DMS53 treated with DMSO at 0.1 percent for 48 hours (cell line): ENCODE data around the gene TLX2.
"Not testable (repeated sequence)": the region's sequence is repeated elsewhere in the genome, so short reads cannot be mapped to it uniquely, and the experiment has no call there.

Experiments used
- DNase-seq: peaks from one replicate; lab custom pipeline; 2025; ENCODE audit not compliant: unreplicated experiment; lab: John Stamatoyannopoulos, UW

Gene TLX2

DNA sequence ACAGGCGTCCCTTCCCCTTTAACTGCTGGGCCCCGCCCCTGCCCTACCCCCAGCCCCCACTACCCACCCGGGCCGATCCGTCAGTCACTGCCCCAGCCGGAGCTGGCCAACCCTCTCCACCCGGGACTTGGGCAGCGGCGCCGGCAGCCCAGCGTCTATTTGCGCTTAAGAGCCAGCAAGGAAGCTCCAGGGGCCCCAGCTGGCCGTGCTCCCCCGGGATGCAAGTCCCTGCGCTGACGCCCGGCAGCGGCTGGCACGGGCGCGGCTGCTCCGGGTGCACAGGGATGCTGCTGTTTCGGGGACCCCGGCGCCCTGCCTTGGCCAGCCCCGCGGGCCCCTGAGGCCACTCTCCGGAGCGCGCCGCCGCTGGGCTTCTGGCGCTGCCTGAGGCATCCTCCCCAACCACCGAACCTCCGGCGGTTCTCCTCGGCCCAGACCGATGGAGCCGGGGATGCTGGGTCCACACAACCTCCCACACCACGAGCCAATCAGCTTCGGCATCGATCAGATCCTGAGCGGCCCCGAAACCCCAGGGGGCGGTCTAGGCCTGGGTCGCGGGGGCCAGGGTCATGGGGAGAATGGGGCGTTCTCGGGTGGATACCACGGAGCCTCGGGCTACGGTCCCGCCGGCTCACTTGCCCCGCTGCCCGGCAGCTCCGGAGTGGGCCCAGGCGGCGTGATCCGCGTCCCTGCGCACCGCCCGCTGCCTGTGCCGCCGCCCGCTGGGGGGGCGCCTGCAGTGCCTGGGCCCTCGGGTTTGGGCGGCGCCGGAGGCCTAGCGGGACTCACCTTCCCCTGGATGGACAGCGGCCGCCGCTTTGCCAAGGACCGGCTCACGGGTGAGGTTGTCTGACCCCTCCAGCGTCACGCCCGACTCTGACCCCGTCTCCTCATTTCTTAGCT, at the start of gene TLX2:
TLX2 (plus strand) TSS at position 83 of the 903 bp plus-strand sequence; CDS start at position 440, 357 bp downstream.
- DNase-seq = no peak

DNA sequence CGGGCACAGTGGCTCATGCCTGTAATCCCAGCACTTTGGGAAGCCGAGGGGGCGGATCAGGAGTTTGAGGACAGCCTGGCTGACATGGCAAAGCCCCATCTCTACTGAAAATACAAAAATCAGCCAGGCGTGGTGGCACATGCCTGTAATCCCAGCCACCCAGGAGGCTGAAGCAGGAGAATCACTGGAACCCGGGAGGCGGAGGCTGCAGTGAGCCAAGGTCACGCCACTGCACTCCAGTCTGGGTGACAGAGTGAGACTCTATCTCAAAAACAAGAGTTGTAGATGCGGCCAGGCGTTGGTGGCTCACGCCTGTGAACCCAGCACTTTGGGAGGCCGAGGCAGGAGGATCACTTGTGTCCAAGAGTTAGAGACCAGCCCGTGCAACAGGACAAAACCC, 43.5 kb upstream of the TLX2 start:
- DNase-seq = not testable (repeated sequence)

DNA sequence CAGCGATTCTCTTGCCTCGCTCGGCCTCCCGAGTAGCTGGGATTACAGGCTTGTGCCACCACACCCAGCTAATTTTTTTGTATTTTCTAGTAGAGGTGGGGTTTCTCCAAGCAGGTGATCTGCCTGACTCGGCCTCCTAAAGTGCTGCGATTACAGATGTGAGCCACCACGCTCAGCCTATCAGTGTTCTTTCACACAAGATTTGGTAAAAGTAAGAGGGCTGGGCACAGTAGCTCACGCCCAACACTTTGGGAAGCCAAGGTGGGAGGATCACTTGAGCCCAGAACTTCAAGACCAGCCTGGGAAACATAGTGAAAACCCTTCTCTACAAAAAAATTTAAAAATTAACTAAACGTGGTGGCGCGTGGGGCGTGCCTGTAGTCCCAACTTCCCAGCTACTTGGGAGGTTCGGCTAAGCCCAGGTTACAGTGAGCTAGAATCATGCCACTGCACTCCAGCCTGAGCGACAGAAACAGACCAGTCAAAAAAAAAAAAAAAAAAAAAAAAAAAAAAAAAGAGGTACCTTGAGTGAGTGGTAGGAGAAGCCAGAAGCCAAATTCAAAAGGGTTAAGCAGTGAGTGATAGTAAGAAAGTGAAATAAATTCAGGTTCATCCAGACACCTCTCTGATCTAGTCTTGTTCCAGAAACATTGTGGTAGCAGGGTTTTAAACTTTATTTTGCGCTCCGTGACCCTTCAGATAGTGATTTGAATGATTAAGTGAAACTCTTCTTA, 42.8 kb upstream of the TLX2 start:
- no peak for DNase-seq

DNA sequence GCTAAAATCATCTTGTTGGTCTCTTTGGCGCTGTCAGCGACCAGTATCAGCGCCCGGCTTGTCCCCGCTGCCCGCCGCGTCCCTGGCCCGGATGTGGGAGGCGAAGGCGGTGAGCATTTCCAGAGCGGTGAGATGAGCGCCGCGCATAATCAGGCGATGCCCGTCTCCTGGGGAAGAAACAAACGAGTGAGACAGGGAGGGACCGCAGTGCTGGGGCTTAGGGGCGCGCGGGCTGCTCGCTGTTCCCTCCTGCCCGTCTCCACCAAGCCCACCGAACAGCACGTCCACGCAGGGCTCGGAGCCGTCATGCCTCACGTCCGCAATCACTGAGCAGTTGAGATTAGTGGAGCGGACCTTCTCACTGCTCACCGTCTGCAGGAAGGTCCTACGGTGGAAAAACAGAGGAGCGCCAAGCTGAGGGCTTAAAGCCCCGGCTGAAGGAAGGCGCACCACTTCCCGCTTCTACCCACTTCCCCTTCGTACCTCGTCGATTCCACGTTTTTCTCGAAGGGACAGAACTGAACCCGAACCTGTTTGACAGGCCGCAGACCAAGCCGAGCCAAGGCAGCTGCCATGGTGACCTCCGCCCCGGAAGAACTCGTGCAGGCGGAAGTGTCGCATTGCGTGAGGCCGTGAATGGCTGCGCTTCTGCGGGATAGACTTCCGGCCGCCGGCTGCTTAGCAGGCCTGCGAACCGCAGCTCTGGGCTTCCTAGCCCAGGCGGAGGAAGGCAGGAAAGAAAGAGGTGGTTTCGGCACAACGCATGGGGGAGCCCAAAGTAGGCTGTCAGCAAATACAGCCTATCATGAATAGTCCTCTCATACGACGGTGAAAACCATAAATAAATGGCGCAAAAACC, 41.9 kb upstream of the TLX2 start, which contains the start of gene MRPL53:
MRPL53 (minus strand) TSS at position 595 of the 859 bp plus-strand sequence; CDS start at position 575, 20 bp downstream.
- peak; percentile 87 for DNase-seq

DNA sequence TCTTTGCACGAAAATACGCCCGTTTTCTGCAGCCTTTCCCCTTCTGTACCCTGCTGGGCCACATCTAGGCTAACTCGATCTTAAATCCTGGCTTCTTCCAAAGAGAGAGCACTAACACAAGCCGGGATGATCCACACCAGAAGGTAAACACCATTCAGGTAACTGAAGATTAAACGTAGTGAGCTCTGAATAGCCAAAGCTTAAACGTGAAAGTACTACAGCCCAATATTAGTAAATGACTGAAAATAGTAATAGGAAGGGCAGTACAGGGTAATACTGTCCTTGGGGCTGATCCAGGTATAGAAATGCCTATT, 41.3 kb upstream of the TLX2 start:
- no peak for DNase-seq

DNA sequence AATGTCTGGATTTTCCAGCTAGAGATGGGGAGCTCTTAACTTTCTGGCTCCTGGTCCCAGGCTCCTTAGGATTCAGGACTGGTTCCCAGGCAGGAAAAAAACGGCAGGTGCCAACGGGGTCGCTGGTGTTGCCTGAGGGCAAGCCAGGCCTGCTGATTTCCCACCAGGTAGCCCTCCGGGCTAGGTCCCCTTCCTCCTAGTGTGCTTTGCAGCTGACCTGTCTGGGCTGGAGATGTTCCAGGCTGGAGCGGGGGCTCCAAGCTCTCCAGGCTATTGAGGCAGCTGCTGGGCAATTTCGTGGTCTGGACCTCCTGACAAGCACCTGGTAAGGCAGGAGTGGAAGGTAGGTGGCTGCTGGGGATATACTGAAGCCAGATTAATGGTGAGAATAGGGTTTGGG, 39.8 kb upstream of the TLX2 start:
- no peak for DNase-seq

DNA sequence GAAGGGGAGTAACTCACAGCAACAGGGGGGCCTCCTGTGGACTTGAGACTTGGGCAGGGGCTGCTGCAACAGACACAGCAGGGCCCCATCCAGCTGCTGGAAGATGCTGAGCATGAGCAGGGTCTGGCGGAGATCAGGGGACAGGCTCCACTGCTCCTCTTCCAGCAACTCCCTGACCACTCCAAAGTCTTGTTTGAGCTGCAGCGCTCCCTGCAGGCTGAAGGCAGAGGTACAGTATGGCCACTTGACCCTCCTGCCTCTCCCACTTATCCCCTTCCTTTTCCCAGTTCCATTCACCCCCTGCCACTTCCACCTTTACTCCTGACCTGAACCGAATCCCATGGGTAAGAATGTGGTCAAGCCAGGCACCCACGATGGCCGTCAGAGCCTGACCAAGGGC, 39.4 kb upstream of the TLX2 start:
- no peak for DNase-seq

DNA sequence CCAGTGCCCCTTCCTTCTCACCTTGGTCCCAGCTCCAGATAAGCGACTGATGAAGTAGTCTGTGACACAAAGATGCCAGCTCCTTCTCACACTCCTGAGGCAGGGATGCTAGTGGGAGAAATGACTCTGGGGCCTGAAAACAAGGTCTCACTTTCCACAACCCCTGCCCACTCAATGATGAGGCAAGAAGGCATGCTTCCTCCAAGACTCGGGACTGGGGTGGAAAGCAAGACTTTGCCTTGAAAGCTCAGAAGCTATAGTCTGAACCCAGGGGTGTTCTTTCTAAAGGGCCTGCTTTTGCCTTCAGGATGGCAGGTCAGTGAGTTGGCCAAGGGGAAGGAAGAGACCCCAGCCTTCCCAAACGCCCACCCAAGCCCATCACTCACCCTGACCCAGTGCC, 32.8 kb upstream of the TLX2 start:
- no peak for DNase-seq

DNA sequence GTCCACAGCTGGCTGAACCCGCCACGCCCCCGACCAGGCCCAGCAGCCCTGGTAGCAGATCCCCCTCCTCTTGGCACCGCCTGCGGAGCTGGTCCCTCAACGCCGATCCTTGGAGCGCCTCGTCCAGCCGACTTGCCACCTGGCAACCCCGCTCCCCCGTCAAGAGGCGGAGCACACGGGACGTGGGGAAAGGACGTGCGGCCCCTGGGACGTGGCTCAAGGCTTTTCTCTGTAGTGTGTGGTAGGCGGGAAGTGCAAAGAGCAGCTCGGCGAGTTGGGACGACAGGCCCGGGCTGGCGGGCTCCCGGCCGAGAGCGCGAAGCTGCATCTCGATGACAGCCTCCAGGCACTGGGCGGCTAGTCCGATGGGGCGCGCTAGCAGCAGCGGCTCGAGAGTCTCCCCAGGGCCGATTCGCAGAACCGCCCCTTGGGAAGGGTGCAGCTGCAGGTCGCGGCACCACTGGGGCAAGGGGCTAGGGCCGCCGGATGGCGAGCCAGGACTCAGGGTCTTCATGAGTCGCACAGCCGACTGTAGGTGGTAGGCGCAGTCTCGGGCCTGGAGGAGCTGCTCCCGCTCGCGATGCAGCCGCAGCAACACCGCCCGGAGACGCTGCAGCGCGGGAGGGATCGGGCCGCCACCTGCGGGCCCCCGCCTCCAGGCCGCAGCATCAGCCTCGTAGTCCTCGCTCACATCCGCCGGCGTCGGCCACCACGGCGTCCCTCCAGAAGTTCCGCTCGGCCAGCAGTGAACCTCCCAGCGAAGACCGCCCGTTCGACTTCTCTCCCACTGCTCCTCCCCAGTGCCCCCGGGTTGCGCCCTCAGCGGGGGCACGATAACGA, 32.1 kb upstream of the TLX2 start:
- DNase-seq = no peak

DNA sequence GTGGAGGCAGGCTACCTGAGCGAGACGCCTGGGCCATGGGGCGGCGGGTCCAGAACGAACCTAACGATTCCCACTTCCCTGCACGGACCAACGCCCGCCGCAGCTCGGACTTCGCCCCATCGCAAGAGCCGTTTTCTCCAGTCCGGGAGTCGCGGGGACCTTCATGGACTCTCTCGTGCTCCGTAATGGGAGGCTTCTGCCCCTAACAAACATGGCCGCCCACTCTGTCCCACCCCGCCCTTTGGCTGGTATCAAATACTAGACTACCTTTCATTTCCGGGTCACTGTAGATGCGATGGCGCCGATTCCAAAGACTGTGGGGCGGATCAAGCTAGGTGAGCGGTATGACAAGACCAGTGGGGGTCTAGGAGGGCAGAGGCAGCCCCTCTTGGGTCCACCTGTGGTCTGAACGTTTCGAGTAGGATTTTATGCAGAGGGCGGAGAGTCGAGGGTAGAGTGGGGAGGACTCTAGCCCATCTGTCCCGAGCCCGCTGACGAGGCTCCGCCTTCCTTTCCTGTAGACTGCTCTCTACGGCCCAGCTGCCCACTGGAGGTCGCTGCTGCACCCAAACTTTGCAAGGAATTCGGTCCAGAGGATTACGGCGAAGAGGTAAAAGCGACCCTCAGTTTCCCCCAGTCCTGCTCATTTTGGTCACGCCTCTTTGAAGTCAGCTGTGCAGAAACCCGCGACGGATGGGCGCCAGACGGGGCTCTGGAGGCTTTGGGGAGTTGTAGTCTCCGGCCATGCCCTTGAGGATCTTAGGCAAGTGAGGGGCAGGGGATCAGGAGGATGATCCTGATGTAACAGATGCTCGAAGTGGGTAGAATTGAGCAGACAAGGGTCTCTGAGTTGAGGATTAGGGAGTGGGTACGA, 31.2 kb upstream of the TLX2 start, which contains the start of the genes CCDC142 and TTC31:
CCDC142 (minus strand) TSS at position 198 of the 874 bp plus-strand sequence; CDS start at position 37, 161 bp downstream.
TTC31 (plus strand) TSS at position 281 of the 874 bp plus-strand sequence; CDS start at position 296, 15 bp downstream.
- DNase-seq = peak; percentile 95

DNA sequence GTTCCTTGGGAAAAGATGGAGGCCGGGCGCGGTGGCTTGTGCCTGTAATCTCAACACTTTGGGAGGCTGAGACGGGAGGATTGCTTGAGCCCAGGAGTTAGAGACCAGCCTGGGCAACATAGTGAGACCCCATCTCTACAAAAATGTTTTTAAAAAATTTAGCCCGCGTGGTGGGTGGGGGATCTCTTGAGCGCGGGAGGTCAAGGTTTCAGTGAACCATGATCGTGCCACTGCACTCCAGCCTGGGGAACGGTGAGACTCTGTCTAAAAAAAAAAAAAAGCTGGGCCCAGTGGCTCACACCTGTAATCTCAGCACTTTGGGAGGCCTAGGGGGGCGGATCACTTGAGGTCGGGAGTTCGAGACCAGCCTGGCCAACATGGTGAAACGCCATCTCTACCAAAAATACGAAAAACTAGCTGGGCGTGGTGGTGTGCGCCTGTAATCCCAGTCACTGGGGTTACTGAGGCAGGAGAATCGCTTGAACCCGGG, 30.5 kb upstream of the TLX2 start:
- not testable (repeated sequence) for DNase-seq

DNA sequence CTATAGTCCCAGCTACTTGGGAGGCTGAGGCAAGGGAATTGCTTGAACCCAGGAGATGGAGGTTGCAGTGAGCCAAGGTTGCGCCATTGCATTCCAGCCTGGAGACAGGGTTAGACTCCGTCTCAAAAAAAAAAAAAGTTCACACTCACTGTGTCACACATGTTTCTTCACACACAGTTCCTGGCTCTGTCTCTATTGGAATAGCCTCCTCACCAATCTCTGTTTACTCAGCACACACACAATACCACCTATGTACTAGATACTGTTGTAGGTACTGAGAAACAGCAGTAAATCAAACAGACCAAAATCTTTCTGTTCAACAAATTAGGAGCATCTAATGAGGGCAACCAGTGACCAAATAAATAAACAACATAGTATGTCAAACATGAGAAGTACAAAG, 28.1 kb upstream of the TLX2 start:
- DNase-seq = no peak

DNA sequence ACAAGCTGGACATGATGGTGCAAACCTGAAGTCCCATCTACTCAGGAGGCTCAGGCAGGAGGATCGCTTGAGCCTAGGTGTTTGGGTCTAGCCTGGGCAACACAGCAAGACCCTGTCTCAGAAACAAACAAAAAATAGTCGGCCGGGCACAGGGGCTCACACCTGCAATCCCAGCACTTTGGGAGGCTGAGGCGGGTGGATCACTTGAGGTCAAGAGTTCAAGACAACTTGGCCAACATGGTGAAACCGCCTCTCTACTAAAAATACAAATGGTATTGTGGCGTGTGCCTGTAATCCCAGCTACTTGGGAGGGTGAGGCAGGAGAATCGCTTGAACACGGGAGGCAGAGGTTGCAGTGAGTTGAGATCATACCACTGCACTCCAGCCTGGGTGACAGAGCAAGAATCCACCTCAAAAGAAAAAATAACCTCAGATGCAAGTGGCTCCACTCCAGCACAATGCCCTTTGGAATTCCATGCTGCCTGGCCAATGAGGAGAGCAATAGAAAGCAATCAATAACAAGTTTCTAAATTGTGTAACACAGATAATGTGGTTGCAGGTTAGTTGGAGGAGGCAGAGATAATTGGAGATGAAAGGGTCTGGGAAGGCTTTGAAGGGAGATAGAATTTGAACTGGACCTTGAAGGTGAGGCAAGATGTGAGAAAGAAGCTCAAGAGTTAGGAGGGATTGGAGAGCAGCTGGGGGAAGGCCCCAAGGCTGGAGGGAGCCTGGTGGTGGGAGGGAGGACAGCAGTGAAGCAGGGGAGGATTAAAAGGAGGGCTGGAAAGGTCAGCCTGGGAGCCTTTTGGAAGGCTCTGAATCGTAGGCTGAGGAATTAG, 25.4 kb upstream of the TLX2 start:
- no peak for DNase-seq

DNA sequence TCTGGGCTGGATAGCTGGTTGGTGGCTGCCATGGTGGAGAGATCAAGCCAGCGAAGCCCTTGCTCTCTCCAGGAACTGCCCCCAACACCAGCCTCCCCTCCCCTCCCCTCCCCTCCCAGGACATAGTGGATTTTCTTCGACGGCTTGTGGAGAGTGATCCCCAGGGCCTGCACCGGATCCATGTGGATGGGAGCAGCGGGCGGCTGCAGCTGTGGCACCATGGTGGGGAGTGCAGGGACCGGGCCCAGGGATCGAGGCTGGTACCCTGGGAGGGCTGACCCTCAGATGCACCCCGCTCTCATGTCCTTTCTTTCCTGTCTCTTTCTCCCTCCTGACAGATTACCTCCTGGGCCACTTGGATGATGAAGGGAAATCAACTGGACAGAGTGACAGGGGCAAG, 24.3 kb upstream of the TLX2 start:
- no peak for DNase-seq

DNA sequence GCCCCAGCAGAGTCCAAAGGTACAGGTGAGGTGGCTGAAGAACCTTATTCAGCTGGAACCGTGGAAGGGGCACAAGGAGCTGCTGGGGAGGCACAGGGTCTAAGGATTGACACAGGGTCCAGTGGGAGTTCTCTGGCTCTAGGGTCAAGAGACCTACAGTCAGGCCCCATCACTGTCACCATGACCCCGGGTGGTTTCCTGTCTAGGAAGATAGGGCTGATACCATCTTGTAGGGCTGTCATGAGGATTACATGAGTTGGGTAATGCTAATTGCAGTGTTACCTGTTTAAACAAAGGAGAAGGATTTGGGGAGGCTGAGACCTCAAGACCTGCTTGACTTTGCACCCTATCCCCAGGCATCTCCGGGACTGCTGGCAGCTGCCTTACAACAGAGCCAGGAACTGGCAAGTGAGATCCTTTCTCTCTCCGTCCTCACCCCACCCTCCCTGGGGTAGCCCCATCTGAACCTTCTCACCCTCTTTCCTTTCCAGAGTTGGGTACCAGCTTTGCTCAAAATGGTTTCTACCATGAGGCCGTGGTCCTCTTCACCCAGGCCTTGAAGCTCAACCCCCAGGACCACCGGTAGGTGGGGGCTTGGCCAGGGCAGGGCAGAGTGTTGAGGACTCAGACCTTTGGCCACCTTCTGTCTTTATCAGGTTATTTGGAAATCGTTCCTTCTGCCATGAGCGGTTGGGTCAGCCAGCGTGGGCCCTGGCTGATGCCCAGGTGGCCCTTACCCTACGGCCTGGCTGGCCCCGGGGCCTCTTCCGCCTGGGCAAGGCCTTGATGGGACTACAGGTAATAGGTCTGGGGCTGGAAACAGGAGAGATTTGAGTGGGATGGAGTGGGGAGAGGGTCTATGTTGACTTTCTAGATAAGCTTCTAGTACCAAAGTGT, 22.4 kb upstream of the TLX2 start:
- no peak for DNase-seq

DNA sequence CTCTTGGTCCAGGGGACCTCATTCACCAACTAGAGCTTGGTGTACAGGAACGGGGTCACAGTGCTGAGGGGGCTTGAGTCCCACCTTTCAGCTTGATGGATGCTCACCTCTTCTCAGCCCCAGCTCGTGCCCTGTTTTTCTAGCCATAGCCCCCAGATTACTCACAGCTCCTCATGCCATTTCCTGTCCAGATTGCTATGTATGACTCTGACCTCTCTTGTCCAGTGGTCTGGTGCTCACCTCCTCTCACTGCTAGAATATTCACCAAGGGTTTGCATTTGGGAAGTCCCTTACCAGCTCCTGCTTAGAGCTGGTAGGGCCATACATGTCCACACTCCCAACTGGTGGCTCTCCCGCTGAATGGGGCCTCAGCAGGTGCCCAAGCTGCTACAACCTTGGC, 20.7 kb upstream of the TLX2 start:
- DNase-seq = no peak

DNA sequence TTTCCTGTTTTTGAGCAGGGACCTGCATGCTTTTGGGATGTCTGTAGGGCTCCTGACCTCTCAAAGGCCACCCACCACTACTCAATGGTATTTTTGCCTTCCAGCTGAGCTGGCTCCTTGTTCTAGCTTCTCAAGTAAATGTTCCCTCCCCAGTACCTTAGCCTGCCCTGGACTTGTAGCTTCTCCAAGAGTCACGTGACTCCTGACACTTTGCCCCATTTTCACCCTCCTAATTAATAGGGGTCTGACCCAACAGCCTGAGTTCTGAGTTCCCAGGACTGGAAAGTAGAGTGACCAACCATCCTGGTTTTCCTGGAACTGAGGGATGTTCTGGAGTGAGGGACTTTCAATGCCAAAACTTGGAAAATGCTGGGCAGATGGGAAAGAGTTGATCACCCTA, 18.8 kb upstream of the TLX2 start:
- no peak for DNase-seq
